ENCODE data around the gene XK.
A peak's percentile ranks its signal among the peaks of the same experiment; 100 is the strongest.

The XK gene

GRCh38 chrX:37746218-37746941 is 60.8 kb downstream of the XK start:
- Histone ChIP-seq H3K27ac (ENCODE audit: low read depth, low read length) (peak overlapping the region; percentile 64), H4K20me1 (ENCODE audit: low read depth, low read length) (no peaks in the 10 kb centered on the region), H3K4me3 (ENCODE audit: insufficient read depth, low read length, poor library complexity, severe bottlenecking) (no peak overlapping the region), H3F3A (ENCODE audit: insufficient read depth) (no peaks in the 10 kb centered on the region; the same call in 1 of the 2 replicates), H3K79me2 (ENCODE audit: insufficient read depth, low read length) (no peaks in the 10 kb centered on the region), H3K27me3 (ENCODE audit: low read length) (no peaks in the 10 kb centered on the region), H3K4me2 (ENCODE audit: low read depth, low read length, poor library complexity, severe bottlenecking) (peak overlapping the region; percentile 43), H3K36me3 (ENCODE audit: low read length) (no peaks in the 10 kb centered on the region), H3K9me3 (ENCODE audit: insufficient read depth, low read length) (no peaks in the 10 kb centered on the region), H3K9ac (ENCODE audit: low read length) (peak overlapping the region; percentile 22), H2AFZ (ENCODE audit: low read depth, low read length, severe bottlenecking) (peak overlapping the region; percentile 80), H3K9me2 (replicated peaks; ENCODE audit: insufficient read depth, low read length) (no peaks in the 10 kb centered on the region)
- TF ChIP-seq EZH2phosphoT487 (conservative IDR thresholded peaks at IDR 0.05; ENCODE audit: low read length) (no peak), CTCF (IDR thresholded peaks at IDR 0.05; ENCODE audit: insufficient read depth, low read length, poor library complexity, severe bottlenecking) (no peak)

DNA sequence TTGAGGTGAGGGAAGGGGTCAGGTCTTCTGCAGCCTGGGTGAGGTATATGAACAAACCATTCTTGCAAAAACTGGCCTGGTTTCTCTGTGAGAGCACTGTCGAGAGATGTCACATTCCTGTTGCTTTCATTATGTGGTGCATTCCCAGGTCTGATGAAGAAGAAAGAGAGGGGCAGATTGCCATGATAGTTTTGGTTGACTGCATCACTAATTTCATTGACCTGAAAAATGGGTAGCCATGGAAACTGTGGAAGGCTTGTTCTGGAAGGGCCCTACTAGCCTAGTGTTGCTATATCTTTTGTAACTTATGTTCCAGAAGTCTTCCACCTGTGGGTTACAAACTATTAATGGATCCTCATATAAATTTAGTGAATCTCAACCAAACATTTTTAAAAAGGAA is 61.4 kb downstream of the XK start:
- no peak overlapping the region for H3K9ac ChIP-seq (ENCODE audit: low read length)

DNA sequence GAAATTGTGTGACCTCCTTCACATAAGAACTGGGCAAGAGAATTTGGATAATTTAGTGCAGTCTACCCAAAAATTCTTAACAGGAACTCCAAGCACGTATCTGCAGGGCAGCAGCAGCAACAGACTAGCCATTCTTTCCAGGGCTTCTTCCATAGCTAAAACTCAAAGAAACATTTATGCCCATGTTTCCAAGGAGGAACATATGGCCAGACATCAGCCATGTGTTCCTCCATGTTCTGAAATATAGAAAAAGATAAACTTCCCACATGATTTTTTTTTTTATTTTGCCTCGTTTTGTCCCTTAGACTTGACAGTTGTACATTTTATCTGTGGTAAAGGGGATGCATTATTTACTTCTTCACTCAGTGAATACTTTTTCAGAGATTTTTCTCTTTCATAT is 66.7 kb downstream of the XK start:
- TF ChIP-seq EZH2phosphoT487 (conservative IDR thresholded peaks at IDR 0.05; ENCODE audit: low read length) (no peak), CTCF (IDR thresholded peaks at IDR 0.05; ENCODE audit: insufficient read depth, low read length, poor library complexity, severe bottlenecking) (no peak)
- Histone ChIP-seq H3K27me3 (ENCODE audit: low read length) (no peaks in the 10 kb centered on the region), H3K9me3 (ENCODE audit: insufficient read depth, low read length) (no peaks in the 10 kb centered on the region), H3K27ac (ENCODE audit: low read depth, low read length) (peak overlapping the region; percentile 96; the same call in 1 of the 2 replicates), H3K36me3 (ENCODE audit: low read length) (no peaks in the 10 kb centered on the region), H4K20me1 (ENCODE audit: low read depth, low read length) (no peaks in the 10 kb centered on the region), H3K4me3 (ENCODE audit: insufficient read depth, low read length, poor library complexity, severe bottlenecking) (no peak overlapping the region), H3F3A (ENCODE audit: insufficient read depth) (peaks cover 6% of the 10 kb centered on the region; the same call in 1 of the 2 replicates), H2AFZ (ENCODE audit: low read depth, low read length, severe bottlenecking) (no peak overlapping the region), H3K9me2 (replicated peaks; ENCODE audit: insufficient read depth, low read length) (no peaks in the 10 kb centered on the region), H3K4me2 (ENCODE audit: low read depth, low read length, poor library complexity, severe bottlenecking) (no peak overlapping the region), H3K9ac (ENCODE audit: low read length) (no peak overlapping the region), H3K79me2 (ENCODE audit: insufficient read depth, low read length) (no peaks in the 10 kb centered on the region)

More for the DNA sequence above, 61.4 kb downstream of the XK start:
- Histone ChIP-seq H3K79me2 (ENCODE audit: insufficient read depth, low read length) (no peaks in the 10 kb centered on the region), H3K9me2 (replicated peaks; ENCODE audit: insufficient read depth, low read length) (no peaks in the 10 kb centered on the region), H3K4me2 (ENCODE audit: low read depth, low read length, poor library complexity, severe bottlenecking) (no peak overlapping the region), H3K27me3 (ENCODE audit: low read length) (no peaks in the 10 kb centered on the region), H3K27ac (ENCODE audit: low read depth, low read length) (no peak overlapping the region), H4K20me1 (ENCODE audit: low read depth, low read length) (no peaks in the 10 kb centered on the region), H3K4me3 (ENCODE audit: insufficient read depth, low read length, poor library complexity, severe bottlenecking) (no peak overlapping the region), H2AFZ (ENCODE audit: low read depth, low read length, severe bottlenecking) (peak overlapping the region; percentile 80), H3K9me3 (ENCODE audit: insufficient read depth, low read length) (no peaks in the 10 kb centered on the region), H3K36me3 (ENCODE audit: low read length) (no peaks in the 10 kb centered on the region), H3F3A (ENCODE audit: insufficient read depth) (no peaks in the 10 kb centered on the region; the same call in 1 of the 2 replicates)
- no peak for TF ChIP-seq CTCF (IDR thresholded peaks at IDR 0.05; ENCODE audit: insufficient read depth, low read length, poor library complexity, severe bottlenecking)

All from SU-DHL-6 (cell line).